GM21515 (cell line): ENCODE measurements around the gene SMARCE1.
A peak's percentile ranks its signal among the peaks of the same experiment; 100 is the strongest.

ENCODE experiments used
- ATAC-seq: cut with Tn5 transposase; IDR thresholded peaks from one replicate; pipeline ENCODE4 v1.9.1; 2021; ENCODE audit not compliant: unreplicated experiment

Gene SMARCE1

GRCh38 chr17:40612599-40613244 is 34.9 kb downstream of the SMARCE1 start:
- no peak for ATAC-seq

GRCh38 chr17:40611840-40612474 is 35.7 kb downstream of the SMARCE1 start:
- no peak for ATAC-seq

- no peak for ATAC-seq
Measured at GRCh38 chr17:40610359-40610758, 37.3 kb downstream of the SMARCE1 start.

- ATAC-seq, result no peak
Measured at GRCh38 chr17:40608061-40608581, 39.5 kb downstream of the SMARCE1 start.

GRCh38 chr17:40607641-40608040 is 40.0 kb downstream of the SMARCE1 start:
- ATAC-seq, result no peak

GRCh38 chr17:40606548-40607353 is 40.9 kb downstream of the SMARCE1 start:
- ATAC-seq, result no peak

GRCh38 chr17:40605306-40605705 is 42.3 kb downstream of the SMARCE1 start:
- ATAC-seq, result no peak

GRCh38 chr17:40604327-40605080 is 43.1 kb downstream of the SMARCE1 start:
- no peak for ATAC-seq

- ATAC-seq, result no peak
Measured at GRCh38 chr17:40602445-40603443, 44.9 kb downstream of the SMARCE1 start.

- no peak for ATAC-seq
Measured at GRCh38 chr17:40600486-40601046, 47.1 kb downstream of the SMARCE1 start.

GRCh38 chr17:40599468-40599763 is 48.2 kb downstream of the SMARCE1 start:
- no peak for ATAC-seq

GRCh38 chr17:40598619-40599467 is 48.8 kb downstream of the SMARCE1 start:
- peak; percentile 52 for ATAC-seq

GRCh38 chr17:40598301-40598618 is 49.4 kb downstream of the SMARCE1 start:
- no peak for ATAC-seq

- ATAC-seq, result no peak
Measured at GRCh38 chr17:40597556-40598300, 49.9 kb downstream of the SMARCE1 start.

GRCh38 chr17:40597156-40597555 is 50.5 kb downstream of the SMARCE1 start:
- ATAC-seq, result no peak

GRCh38 chr17:40596261-40596919 is 51.2 kb downstream of the SMARCE1 start:
- no peak for ATAC-seq

GRCh38 chr17:40590742-40591141 is 56.9 kb downstream of the SMARCE1 start:
- no peak for ATAC-seq

GRCh38 chr17:40588552-40588951 is 59.1 kb downstream of the SMARCE1 start:
- ATAC-seq, result no peak
